Loucy (cell line): Measurements from ENCODE around the gene XCL1.
"Not testable (repeated sequence)": the region's sequence is repeated elsewhere in the genome, so short reads cannot be mapped to it uniquely, and the experiment has no call there.

ENCODE experiments used
- EZH2phosphoT487 ChIP-seq: fragments of 200-600 bp; IDR thresholded peaks from 2 replicates; pipeline ENCODE4 v1.6.1; 2018; ENCODE audit warnings: antibody characterized with exemption, mild to moderate bottlenecking, moderate library complexity, borderline replicate concordance
- TF ChIP-seq, protein P1 (sequence below): fragments of 200-600 bp; sonication (generic); conservative IDR thresholded peaks from 2 replicates; pipeline ENCODE4 v1.5.1; 2014; ENCODE audit warnings: mild to moderate bottlenecking, antibody characterized with exemption, low read length

DNA sequence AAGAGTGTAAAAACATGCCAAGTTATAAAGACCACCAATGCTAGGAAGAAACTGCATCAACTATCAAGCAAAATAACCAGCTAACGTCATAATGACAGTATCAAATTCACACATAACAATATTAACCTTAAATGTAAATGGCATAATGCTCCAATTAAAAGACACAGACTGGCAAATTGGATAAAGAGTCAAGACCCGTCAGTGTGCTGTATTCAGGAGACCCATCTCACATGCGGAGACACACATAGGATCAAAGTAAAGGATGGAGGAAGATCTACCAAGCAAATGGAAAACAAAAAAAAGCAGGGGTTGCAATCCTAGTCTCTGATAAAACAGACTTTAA is 29.9 kb upstream of the XCL1 start:
- TF ChIP-seq, protein P1, sequence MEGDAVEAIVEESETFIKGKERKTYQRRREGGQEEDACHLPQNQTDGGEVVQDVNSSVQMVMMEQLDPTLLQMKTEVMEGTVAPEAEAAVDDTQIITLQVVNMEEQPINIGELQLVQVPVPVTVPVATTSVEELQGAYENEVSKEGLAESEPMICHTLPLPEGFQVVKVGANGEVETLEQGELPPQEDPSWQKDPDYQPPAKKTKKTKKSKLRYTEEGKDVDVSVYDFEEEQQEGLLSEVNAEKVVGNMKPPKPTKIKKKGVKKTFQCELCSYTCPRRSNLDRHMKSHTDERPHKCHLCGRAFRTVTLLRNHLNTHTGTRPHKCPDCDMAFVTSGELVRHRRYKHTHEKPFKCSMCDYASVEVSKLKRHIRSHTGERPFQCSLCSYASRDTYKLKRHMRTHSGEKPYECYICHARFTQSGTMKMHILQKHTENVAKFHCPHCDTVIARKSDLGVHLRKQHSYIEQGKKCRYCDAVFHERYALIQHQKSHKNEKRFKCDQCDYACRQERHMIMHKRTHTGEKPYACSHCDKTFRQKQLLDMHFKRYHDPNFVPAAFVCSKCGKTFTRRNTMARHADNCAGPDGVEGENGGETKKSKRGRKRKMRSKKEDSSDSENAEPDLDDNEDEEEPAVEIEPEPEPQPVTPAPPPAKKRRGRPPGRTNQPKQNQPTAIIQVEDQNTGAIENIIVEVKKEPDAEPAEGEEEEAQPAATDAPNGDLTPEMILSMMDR: not testable (repeated sequence)
- TF ChIP-seq EZH2phosphoT487: not testable (repeated sequence)
